Calu3 (cell line): ENCODE measurements around the gene ZPBP2. TPM values are rescaled to one million over a fixed set of nuclear protein-coding genes. Genes with fewer than 3 reads are reported as not detected.
"Not testable (repeated sequence)": the region's sequence is repeated elsewhere in the genome, so short reads cannot be mapped to it uniquely, and the experiment has no call there.

Experiments used
- BruUV-seq: library from RNA; stranded (reverse); fragments of 400-500 nt; replicated peaks from 2 replicates; lab custom pipeline; 2021; lab: Mats Ljungman, UMichigan
- CTCF ChIA-PET: fragments of 300-600 bp; sonication (Branson Sonifier 250); formaldehyde crosslinking; loops from one replicate; lab custom pipeline; 2022; ENCODE audit warnings: antibody characterized with exemption; lab: Charles Lee
- DNase-seq: peaks from one replicate; pipeline ENCODE4 v3.0.0; 2022
- H3K27ac Mint-ChIP-seq: one replicate; pipeline ENCODE4 v1.8.0; 2022; ENCODE audit warnings: mixed read lengths; ENCODE audit not compliant: unreplicated experiment
- H3K27me3 Mint-ChIP-seq: one replicate; pipeline ENCODE4 v1.8.0; 2022; ENCODE audit warnings: mixed read lengths; ENCODE audit not compliant: unreplicated experiment
- H3K36me3 Mint-ChIP-seq: one replicate; pipeline ENCODE4 v1.8.0; 2022; ENCODE audit warnings: mild to moderate bottlenecking, moderate library complexity, mixed read lengths; ENCODE audit not compliant: insufficient read depth, unreplicated experiment
- H3K4me1 Mint-ChIP-seq: one replicate; pipeline ENCODE4 v1.8.0; 2022; ENCODE audit warnings: mild to moderate bottlenecking, low read depth, mixed read lengths; ENCODE audit not compliant: unreplicated experiment
- H3K4me3 Mint-ChIP-seq: one replicate; pipeline ENCODE4 v1.8.0; 2022; ENCODE audit warnings: mild to moderate bottlenecking, low read depth, moderate library complexity, mixed read lengths; ENCODE audit not compliant: unreplicated experiment
- H3K9me3 Mint-ChIP-seq: one replicate; pipeline ENCODE4 v1.8.0; 2022; ENCODE audit warnings: low read depth, mixed read lengths; ENCODE audit not compliant: unreplicated experiment
- intact Hi-C: fragments of 100-400 bp; cut with micrococcal nuclease; formaldehyde crosslinking; loops from one replicate; pipeline ENCODE4 v1.10.0; 2022; ENCODE audit not compliant: unreplicated experiment
- total RNA-seq: library from RNA; stranded (reverse); gene quantifications from 2 replicates; pipeline ENCODE4 v1.2.3, GENCODE V29; 2022
- TF ChIP-seq, protein P1 (sequence below): fragments of 200-600 bp; IDR thresholded peaks from one replicate; pipeline ENCODE4 v1.8.0; 2022; ENCODE audit warnings: antibody characterized with exemption; ENCODE audit not compliant: unreplicated experiment

The ZPBP2 gene
- total RNA-seq, 1 experiment from 2014 or later = not detected

DNA sequence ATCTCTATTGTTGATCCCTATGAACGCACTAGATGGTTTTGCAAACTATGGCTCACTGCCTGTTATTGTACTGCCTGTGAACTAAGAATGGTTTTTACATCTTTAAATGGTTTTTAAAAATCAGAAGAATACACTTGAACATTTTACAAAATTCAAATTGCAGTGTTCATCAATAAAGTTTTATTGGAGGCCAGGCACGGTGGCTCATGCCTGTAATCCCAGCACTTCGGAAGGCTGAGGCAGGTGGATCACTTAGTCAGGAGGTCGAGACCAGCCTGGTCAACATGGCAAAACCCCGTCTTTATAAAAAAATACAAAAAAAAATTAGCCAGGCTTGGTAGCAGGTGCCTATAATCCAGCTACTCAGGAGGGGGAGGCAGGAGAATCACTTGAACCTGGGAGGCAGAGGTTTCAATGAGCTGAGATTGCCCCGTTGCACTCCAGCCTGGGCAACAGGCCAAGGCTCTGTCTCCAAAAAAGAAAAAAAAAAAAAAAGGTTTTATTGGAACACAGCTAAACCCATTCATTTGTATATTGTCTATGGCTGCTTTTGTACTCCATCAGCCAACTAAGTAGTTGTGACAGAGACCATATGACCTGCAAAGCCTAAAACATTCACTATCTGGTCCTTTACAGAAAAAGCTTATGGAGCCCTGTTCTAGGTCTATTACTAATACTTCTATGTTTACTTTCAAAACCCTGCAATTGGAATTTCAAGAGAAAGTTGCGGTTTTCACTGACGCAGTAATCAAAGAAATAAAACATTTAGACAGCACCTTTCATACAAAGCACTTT lies 22.8 kb upstream of the ZPBP2 start:
- intact Hi-C loops = loop anchor here (10.0 kb wide), 1 partner anchor 570 kb away; the partner anchor contains the start of gene TOP2A
- Mint-ChIP-seq H3K4me3 (no peak overlapping the region), H3K27me3 (no peaks in the 10 kb centered on the region), H3K27ac (no peak overlapping the region), H3K4me1 (peaks cover 10% of the 10 kb centered on the region), H3K36me3 (no peaks in the 10 kb centered on the region), H3K9me3 (no peaks in the 10 kb centered on the region)
- TF ChIP-seq, protein P1, sequence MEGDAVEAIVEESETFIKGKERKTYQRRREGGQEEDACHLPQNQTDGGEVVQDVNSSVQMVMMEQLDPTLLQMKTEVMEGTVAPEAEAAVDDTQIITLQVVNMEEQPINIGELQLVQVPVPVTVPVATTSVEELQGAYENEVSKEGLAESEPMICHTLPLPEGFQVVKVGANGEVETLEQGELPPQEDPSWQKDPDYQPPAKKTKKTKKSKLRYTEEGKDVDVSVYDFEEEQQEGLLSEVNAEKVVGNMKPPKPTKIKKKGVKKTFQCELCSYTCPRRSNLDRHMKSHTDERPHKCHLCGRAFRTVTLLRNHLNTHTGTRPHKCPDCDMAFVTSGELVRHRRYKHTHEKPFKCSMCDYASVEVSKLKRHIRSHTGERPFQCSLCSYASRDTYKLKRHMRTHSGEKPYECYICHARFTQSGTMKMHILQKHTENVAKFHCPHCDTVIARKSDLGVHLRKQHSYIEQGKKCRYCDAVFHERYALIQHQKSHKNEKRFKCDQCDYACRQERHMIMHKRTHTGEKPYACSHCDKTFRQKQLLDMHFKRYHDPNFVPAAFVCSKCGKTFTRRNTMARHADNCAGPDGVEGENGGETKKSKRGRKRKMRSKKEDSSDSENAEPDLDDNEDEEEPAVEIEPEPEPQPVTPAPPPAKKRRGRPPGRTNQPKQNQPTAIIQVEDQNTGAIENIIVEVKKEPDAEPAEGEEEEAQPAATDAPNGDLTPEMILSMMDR = no peak
- BruUV-seq = no TSS peak
- CTCF ChIA-PET = interaction anchor here (0.6 to 31.7 kb wide), 64 partner anchors 9 to 1879 kb away, joined by 3 to 1809 read pairs (median 13); partner anchors contain the start of genes ERBB2, GRB7, GSDMA and GSDMB
- DNase-seq = peak; percentile 81

DNA sequence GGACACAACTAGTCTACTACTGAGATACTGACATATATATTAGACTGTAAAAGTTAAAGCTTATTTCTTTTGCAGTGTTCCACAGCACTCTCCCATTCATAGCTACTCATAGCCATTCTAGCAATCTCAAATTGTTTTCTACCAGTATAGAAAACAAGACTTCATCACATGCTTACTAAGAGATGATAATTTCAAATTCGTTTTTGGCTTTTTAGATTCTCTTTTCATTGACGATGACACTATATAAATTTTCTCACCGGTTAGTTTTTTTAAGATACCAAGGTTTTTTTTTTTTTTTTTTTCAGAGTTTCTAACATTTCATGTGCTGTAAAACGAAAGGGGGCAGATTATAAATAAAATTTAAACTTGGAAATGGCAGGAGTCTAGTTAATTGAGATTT lies 21.8 kb upstream of the ZPBP2 start:
- Mint-ChIP-seq H3K4me1 (peaks cover 10% of the 10 kb centered on the region), H3K4me3 (no peak overlapping the region), H3K27me3 (no peaks in the 10 kb centered on the region), H3K36me3 (no peaks in the 10 kb centered on the region), H3K27ac (no peak overlapping the region), H3K9me3 (no peaks in the 10 kb centered on the region)
- DNase-seq = no peak
- CTCF ChIA-PET = interaction anchor here (0.7 to 31.7 kb wide), 63 partner anchors 9 to 774 kb away, joined by 3 to 1809 read pairs (median 13); partner anchors contain the start of genes ERBB2, GRB7, GSDMA and GSDMB
- no TSS peak for BruUV-seq
- intact Hi-C loops = loop anchor here (10.0 kb wide), 1 partner anchor 569 kb away; the partner anchor contains the start of gene TOP2A
- TF ChIP-seq, protein P1 = no peak

DNA sequence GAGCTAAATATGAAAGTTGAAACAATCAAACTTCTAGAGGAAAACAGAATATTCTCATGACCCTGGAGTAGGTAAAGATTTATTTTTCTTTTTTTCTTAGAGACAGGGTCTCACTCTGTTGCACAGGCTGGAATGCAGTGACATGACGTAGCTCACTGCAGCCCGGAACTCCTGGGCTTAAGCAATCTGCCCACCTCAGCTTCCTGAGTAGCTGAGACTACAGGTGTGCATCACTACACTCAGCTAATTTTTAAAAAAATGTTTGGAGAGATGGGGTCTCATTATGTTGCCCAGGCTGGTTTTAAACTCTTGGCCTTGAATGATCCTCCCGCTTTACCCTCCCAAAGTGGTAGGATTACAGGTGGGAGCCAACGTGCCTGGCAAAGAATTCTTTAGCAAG lies 19.4 kb upstream of the ZPBP2 start:
- TF ChIP-seq, protein P1 = no peak
- no peak overlapping the region for H3K4me3 Mint-ChIP-seq
- peak; percentile 65 for DNase-seq
- intact Hi-C loops = loop anchor here (1.0 to 10.0 kb wide), 2 partner anchors 20 to 566 kb away; partner anchors contain the start of gene TOP2A
- peaks cover 10% of the 10 kb centered on the region for H3K4me1 Mint-ChIP-seq
- H3K27me3 Mint-ChIP-seq = no peaks in the 10 kb centered on the region
- BruUV-seq = no TSS peak
- H3K36me3 Mint-ChIP-seq = no peaks in the 10 kb centered on the region
- no peaks in the 10 kb centered on the region for H3K9me3 Mint-ChIP-seq
- CTCF ChIA-PET = interaction anchor here (0.5 to 31.7 kb wide), 53 partner anchors 12 to 1420 kb away, joined by 3 to 1809 read pairs (median 7); partner anchors contain the start of genes ARHGAP23, ERBB2, GSDMA and GSDMB
- no peak overlapping the region for H3K27ac Mint-ChIP-seq

DNA sequence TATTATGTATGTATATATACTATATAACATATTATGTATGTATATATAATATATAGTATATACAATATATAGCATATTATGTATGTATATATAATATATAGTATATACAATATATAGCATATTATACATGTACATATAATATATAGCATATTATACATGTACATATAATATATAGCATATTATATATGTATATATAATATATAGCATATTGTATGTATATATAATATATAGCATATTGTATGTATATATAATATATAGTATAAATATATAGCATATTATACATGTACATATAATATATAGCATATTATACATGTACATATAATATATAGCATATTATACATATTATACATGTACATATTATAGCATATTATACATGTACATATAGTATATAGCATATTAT lies 17.8 kb upstream of the ZPBP2 start:
- BruUV-seq, H3K36me3 Mint-ChIP-seq, intact Hi-C loops, H3K27ac Mint-ChIP-seq, DNase-seq, H3K9me3 Mint-ChIP-seq, H3K27me3 Mint-ChIP-seq, H3K4me3 Mint-ChIP-seq: not testable (repeated sequence)
- H3K4me1 Mint-ChIP-seq = peaks cover 10% of the 10 kb centered on the region
- CTCF ChIA-PET = interaction anchor here (6.2 kb wide), 1 partner anchor 30 kb away, joined by 56 read pairs; no protein-coding TSS in a partner anchor
